GM21515 (cell line): ENCODE results near the gene IQSEC2.

Experiments
- ATAC-seq: cut with Tn5 transposase; IDR thresholded peaks from one replicate; pipeline ENCODE4 v1.9.1; 2021; ENCODE audit not compliant: unreplicated experiment

Gene IQSEC2

GRCh38 chrX:53246231-53246630 is 35.2 kb downstream of the IQSEC2 start:
- ATAC-seq: no peak

DNA sequence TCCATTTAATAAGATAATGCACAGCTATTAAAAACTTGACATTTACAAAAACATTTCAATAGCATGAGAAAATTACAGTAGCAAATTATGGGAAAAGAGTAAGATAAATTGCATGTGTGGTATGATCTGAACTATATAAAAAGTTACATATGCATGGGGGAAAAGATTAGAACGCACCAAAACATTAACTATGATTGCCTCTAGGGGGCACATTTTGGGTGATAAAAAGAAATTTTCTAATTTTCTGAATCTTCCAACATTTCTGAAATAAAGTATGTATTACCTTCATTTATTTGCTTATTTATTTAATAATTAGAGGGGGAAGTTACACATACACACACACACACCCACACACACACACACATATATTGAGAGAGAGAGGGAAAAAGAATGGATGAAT is 36.8 kb downstream of the IQSEC2 start:
- ATAC-seq: no peak

GRCh38 chrX:53242310-53242709 is 39.1 kb downstream of the IQSEC2 start:
- ATAC-seq: no peak

GRCh38 chrX:53241558-53241957 is 39.8 kb downstream of the IQSEC2 start:
- ATAC-seq: no peak

- ATAC-seq: no peak
Observed at GRCh38 chrX:53239474-53239873, 41.9 kb downstream of the IQSEC2 start.

DNA sequence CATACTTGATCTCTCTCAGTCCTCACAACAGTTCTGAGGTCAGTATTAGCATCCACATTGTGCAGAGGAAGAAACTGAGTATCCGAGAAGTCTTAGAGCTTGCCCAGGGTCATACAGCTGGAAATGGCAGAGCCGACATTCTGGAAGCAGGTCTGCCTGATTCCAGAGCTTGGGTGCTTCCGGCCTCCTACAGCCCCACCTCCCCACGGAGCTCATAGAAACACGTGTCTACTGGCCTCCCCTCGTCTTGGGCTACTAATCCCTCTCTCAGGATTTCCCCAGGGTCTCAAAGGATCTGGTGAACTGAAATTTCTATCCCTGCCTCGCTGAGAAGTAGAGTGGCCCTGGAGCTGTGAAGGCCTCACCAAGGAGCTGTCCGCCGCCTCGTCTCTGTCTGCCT is 44.3 kb downstream of the IQSEC2 start:
- no peak for ATAC-seq

DNA sequence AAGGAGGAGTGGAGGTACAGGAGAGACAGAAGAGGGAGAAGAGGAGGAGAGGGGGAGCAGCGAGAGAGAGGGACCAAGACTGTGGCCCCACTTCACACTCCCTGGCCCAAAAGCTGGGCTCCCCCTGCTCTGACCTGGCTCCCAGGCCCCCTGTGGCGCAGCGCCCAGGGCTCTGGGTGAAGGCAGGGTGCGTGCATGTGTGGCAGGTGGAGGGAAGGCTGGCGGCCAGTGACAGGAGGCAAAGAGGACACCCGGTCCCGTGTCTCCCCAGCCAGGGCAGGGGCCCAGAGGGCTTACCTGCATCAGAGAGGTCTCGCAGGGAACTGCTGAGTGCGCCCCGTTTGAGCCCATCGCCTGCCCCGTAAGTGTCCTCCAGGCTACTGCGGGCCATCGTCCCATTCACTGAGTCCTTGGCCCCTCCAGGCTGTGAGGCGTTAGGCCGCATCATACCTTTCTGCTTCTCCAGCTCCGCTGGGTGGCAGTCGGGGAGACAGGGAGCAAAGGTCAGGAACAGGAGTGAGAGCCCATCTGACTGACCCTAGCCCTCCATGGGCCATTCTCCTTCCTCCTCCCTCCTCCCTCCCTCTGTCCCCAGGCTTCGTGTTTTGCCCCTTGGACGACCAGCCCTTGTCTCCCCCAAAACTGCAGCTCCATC is 45.2 kb downstream of the IQSEC2 start:
- ATAC-seq: no peak

DNA sequence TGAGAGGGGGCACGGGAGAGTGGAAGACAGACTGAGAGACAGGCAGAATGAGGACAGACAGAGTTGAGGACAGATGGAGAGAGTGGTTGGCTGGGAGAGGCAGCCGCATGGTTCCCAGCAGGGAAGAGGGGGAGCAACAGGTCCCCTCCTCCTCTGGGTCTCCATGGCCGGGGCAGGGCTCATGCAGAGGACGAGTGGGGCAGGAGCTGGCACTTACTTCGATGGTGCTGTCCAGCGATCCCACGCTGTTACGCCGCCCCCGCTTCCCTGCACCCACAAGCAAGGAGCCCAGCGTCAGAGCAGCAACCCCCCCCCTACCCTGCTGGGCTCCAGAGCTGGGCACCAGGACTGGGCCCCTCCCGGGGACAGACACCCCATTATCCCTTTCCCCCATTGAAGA is 45.8 kb downstream of the IQSEC2 start:
- no peak for ATAC-seq

- ATAC-seq: no peak
Observed at GRCh38 chrX:53234484-53234883, 46.9 kb downstream of the IQSEC2 start.

DNA sequence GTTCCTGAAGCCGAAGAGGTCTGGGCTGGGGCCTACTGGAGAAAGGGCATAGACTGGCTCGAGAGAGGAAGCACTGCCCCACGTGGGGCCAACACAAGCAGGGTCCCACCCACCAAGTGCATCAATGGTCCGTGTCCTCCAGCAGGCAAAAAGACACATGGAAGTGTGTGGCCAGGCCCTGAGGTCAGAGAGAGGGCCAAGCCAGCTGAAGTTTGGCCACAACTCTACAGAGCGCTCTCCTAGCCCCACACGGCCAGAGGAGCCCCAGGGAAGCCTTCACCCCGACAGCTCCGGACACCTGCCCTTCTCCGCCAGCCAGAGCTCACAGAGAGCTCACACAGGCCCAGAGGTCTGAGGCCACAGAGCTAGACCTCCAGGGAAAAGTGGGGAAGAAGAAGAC is 47.8 kb downstream of the IQSEC2 start:
- ATAC-seq: no peak

DNA sequence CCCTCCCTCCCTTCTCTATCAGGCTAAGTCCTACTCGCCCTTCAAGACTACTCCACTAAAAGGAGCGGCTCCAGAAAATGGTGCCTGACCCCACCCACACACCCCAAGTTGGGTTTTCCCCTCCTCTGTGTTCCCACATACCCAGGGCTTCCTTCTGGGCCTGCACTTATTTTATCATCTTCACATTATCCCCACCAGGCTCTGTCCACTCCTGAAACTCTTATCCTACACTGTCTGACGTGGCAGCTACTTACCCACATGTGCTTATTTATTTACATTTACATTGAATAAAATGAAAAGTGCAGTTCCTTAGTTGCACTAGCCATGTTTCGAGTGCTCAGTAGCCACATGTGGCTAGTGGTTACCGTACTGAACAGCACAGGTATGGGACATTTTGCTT is 51.3 kb downstream of the IQSEC2 start:
- ATAC-seq: no peak

- no peak for ATAC-seq
Observed at GRCh38 chrX:53227224-53227765, 54.1 kb downstream of the IQSEC2 start.

DNA sequence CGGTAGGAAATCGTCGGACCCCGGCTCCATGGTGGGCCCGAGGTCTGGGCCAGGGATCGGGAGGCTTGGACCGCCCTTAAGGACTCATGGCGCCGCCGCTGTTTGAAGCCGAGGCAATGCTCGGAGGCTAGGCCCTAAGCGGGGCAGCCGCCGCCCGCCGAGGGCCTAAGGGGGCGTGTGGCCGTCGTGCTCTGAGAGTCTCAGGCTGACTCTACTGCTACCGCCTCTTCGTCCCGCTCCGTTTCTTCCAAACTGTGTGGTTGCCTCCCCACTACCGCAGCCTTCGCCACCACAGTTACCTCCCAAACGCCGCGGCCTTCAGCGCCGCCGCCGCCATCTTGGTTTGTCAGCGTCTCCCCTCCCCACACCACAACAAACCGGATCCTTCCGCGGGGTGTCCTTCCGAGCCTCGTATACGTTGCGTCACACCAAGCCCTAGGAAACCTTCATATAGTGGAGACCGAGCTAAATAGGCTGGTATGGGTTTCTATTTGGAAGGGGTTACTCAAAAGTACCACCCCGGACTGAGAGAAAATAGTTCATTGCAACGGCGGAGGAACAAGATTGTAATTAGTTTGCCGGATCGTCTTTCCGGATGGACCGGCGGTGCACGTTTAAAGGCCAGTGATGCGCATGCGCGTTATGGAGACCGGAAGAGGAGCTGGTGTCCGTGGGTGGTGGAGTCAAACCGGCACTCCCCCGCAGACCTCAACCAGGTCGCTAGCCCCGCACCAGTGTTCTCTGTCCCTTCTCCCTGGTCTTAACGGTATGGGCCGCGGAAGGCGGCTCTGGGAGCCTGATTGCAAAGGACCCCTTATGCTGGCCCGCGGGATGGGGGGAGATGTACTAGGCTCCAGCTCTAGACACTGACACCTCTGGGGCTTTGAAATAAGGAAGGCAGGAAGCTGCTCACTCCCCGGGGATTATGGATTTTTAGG is 56.3 kb downstream of the IQSEC2 start, which contains the start of gene KDM5C:
KDM5C (minus strand) TSS at position 348 of the 938 bp plus-strand sequence; CDS start at position 30, 318 bp downstream.
- ATAC-seq: peak; percentile 84

- no peak for ATAC-seq
Observed at GRCh38 chrX:53223955-53224859, 57.2 kb downstream of the IQSEC2 start.

DNA sequence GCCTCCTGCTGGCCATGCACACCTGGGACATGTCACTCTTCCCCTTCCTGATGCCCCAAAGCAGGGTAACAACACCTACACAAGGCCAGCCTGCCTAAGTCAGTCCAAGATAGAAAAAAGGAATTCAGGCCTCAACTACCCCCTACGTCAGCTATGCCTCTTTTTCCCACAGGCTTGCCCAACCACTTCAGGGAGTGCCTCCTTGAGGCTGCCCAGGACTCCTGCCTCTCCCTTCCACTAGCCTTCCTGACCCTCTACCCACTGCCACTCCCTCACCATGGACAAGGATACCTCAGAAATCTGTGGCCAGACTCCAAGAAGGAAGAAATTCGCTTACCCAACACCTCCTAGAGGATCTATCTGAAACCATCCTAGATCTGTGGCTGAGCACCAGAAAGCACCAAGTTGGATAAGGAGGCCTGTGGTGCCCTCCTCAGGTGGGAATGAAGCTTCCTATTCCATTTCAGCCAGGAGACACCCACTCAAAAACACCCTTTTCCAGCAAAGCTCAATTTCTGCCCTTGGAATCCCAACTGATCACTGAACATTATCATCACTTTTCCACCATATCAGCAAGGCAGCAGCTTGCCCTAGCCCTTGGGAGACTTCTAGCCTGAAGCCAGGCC is 58.2 kb downstream of the IQSEC2 start:
- no peak for ATAC-seq
